ENCODE measurements around the gene OTULIN. TPM values are rescaled to one million over a fixed set of nuclear protein-coding genes. Genes with fewer than 3 reads are reported as not detected.

OTULIN gene
- polyA plus RNA-seq, 1 of the 3 experiments (the other 2 are of a cell fraction) = 6.6 TPM

DNA sequence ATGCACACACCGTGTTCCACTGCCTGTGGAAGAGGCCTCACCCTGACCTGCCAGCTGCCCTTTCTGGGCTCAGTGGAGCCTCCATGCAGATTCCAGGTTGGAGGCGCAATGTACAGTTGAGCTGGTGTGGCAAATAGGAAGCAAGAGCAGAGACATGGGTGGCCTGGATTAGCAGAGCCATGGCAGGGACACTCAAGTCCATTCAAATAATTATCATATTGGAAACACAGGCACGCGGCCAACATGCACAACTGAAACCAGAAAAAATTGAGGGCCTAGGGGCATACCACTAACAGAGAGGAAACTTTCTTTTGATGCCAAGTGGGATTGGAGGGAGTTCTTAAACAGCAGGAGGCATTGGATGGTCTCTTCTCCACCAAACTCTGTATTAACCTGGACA, 47.1 kb upstream of the OTULIN start:
- CTCF ChIA-PET = interaction anchor here (0.6 kb wide), 1 partner anchor 259 kb away, joined by 3 read pairs; no protein-coding TSS in a partner anchor
- DNase-seq = no peak
- no peak for TF ChIP-seq EP300 (IDR thresholded peaks at IDR 0.05; ENCODE audit: borderline replicate concordance in 1 of 2, low read depth in 1 of 2, low read length in 1 of 2)
- TF ChIP-seq GABPA (IDR thresholded peaks at IDR 0.05; ENCODE audit: low read depth) = no peak
- no peak for TF ChIP-seq RXRA (IDR thresholded peaks at IDR 0.05; ENCODE audit: borderline replicate concordance, low read depth)
- no peak for TF ChIP-seq TCF12 (IDR thresholded peaks at IDR 0.05)
- no peak for TF ChIP-seq MXI1 (IDR thresholded peaks at IDR 0.05; ENCODE audit: low read depth, low read length)
- no peak for TF ChIP-seq NFIC (IDR thresholded peaks at IDR 0.05; ENCODE audit: borderline replicate concordance)

GRCh38 chr5:14627270-14627669, 37.2 kb upstream of the OTULIN start:
- Histone ChIP-seq H3K9ac (no peak overlapping the region), H3K79me2 (ENCODE audit: insufficient read depth) (no peaks in the 10 kb centered on the region), H3K9me2 (no peaks in the 10 kb centered on the region), H3K27me3 (ENCODE audit: insufficient read depth) (no peaks in the 10 kb centered on the region), H4K20me1 (ENCODE audit: insufficient read depth) (no peaks in the 10 kb centered on the region), H3K4me2 (no peak overlapping the region), H3K27ac (ENCODE audit: low read depth in 2 of 2, low read length in 1 of 2) (no peak overlapping the region), H3F3A (replicated peaks; ENCODE audit: insufficient read depth) (no peaks in the 10 kb centered on the region), H3K9me3 (no peaks in the 10 kb centered on the region), H2AFZ (ENCODE audit: low read depth) (no peak overlapping the region), H3K36me3 (replicated peaks in 1 of 2; ENCODE audit: control insufficient read depth in 1 of 2, insufficient read depth in 2 of 2, low read length in 1 of 2) (no peaks in the 10 kb centered on the region), H3K4me3 (ENCODE audit: low read depth in 2 of 2, low read length in 1 of 2) (no peak overlapping the region), H3K4me1 (ENCODE audit: control insufficient read depth in 1 of 2, insufficient read depth in 2 of 2, low read depth in 1 of 2, low read length in 1 of 2) (no peaks in the 10 kb centered on the region)
- DNase-seq = no peak
- TF ChIP-seq GABPA (IDR thresholded peaks at IDR 0.05; ENCODE audit: low read depth) = no peak
- TF ChIP-seq RXRA (IDR thresholded peaks at IDR 0.05; ENCODE audit: borderline replicate concordance, low read depth) = no peak
- no peak for TF ChIP-seq FOSL2 (IDR thresholded peaks at IDR 0.05; ENCODE audit: borderline replicate concordance, low read depth)
- TF ChIP-seq NRF1 (IDR thresholded peaks at IDR 0.05; ENCODE audit: low read depth, low read length) = no peak
- TF ChIP-seq, protein P1, sequence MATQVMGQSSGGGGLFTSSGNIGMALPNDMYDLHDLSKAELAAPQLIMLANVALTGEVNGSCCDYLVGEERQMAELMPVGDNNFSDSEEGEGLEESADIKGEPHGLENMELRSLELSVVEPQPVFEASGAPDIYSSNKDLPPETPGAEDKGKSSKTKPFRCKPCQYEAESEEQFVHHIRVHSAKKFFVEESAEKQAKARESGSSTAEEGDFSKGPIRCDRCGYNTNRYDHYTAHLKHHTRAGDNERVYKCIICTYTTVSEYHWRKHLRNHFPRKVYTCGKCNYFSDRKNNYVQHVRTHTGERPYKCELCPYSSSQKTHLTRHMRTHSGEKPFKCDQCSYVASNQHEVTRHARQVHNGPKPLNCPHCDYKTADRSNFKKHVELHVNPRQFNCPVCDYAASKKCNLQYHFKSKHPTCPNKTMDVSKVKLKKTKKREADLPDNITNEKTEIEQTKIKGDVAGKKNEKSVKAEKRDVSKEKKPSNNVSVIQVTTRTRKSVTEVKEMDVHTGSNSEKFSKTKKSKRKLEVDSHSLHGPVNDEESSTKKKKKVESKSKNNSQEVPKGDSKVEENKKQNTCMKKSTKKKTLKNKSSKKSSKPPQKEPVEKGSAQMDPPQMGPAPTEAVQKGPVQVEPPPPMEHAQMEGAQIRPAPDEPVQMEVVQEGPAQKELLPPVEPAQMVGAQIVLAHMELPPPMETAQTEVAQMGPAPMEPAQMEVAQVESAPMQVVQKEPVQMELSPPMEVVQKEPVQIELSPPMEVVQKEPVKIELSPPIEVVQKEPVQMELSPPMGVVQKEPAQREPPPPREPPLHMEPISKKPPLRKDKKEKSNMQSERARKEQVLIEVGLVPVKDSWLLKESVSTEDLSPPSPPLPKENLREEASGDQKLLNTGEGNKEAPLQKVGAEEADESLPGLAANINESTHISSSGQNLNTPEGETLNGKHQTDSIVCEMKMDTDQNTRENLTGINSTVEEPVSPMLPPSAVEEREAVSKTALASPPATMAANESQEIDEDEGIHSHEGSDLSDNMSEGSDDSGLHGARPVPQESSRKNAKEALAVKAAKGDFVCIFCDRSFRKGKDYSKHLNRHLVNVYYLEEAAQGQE (IDR thresholded peaks at IDR 0.05; ENCODE audit: low read depth, low read length) = no peak
- TF ChIP-seq, protein P2, sequence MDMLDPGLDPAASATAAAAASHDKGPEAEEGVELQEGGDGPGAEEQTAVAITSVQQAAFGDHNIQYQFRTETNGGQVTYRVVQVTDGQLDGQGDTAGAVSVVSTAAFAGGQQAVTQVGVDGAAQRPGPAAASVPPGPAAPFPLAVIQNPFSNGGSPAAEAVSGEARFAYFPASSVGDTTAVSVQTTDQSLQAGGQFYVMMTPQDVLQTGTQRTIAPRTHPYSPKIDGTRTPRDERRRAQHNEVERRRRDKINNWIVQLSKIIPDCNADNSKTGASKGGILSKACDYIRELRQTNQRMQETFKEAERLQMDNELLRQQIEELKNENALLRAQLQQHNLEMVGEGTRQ (IDR thresholded peaks at IDR 0.05; ENCODE audit: borderline replicate concordance, low read depth, low read length) = no peak
- TF ChIP-seq YY1 (IDR thresholded peaks at IDR 0.05; ENCODE audit: low read depth) = no peak
- no peak for TF ChIP-seq ELF1 (IDR thresholded peaks at IDR 0.05)
- TF ChIP-seq, protein P3, sequence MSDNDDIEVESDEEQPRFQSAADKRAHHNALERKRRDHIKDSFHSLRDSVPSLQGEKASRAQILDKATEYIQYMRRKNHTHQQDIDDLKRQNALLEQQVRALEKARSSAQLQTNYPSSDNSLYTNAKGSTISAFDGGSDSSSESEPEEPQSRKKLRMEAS (IDR thresholded peaks at IDR 0.05; ENCODE audit: low read depth) = no peak
- no peak for TF ChIP-seq FOXJ3 (CRISPR knock-in tag; IDR thresholded peaks at IDR 0.05)
- TF ChIP-seq NFIC (IDR thresholded peaks at IDR 0.05; ENCODE audit: borderline replicate concordance) = no peak
- TF ChIP-seq CHD2 (IDR thresholded peaks at IDR 0.05; ENCODE audit: low read length, partially characterized antibody) = no peak
- TF ChIP-seq POLR2AphosphoS5 (IDR thresholded peaks at IDR 0.05; ENCODE audit: low read depth, low read length) = no peak
- no peak for TF ChIP-seq SIN3A (IDR thresholded peaks at IDR 0.05; ENCODE audit: borderline replicate concordance, low read depth, low read length)
- TF ChIP-seq MXI1 (IDR thresholded peaks at IDR 0.05; ENCODE audit: low read depth, low read length) = no peak
- no peak for TF ChIP-seq FOXM1 (IDR thresholded peaks at IDR 0.05; ENCODE audit: low read depth)
- TF ChIP-seq MEF2A (IDR thresholded peaks at IDR 0.05; ENCODE audit: borderline replicate concordance, low read depth) = no peak
- no peak for TF ChIP-seq RCOR1 (IDR thresholded peaks at IDR 0.05; ENCODE audit: low read length)
- no peak for TF ChIP-seq TAF1 (IDR thresholded peaks at IDR 0.05; ENCODE audit: borderline replicate concordance, low read depth, low read length)
- ChIA-PET CTCF (no interaction called here), POLR2A (no interaction called here)

More for the DNA sequence above, 47.1 kb upstream of the OTULIN start:
- POLR2A ChIA-PET = no interaction called here
- H3K9me3 ChIP-seq = no peaks in the 10 kb centered on the region
- no peaks in the 10 kb centered on the region for H3F3A ChIP-seq (replicated peaks; ENCODE audit: insufficient read depth)
- H3K4me1 ChIP-seq (ENCODE audit: control insufficient read depth in 1 of 2, insufficient read depth in 2 of 2, low read depth in 1 of 2, low read length in 1 of 2) = peaks cover 0 to 4% of the 10 kb centered on the region in 2 experiments; a peak in 1 of 4 replicates
- H4K20me1 ChIP-seq (ENCODE audit: insufficient read depth) = no peaks in the 10 kb centered on the region
- no peak overlapping the region for H3K9ac ChIP-seq
- H3K36me3 ChIP-seq (replicated peaks in 1 of 2; ENCODE audit: control insufficient read depth in 1 of 2, insufficient read depth in 2 of 2, low read length in 1 of 2) = peaks cover 0 to 2% of the 10 kb centered on the region in 2 experiments
- no peak overlapping the region for H3K27ac ChIP-seq (ENCODE audit: low read depth in 2 of 2, low read length in 1 of 2)
- 78% methylated on average over 4 of the region's 4 CpGs for WGBS (ENCODE audit: low lambda C conversion rate)
- H3K9me2 ChIP-seq = no peaks in the 10 kb centered on the region
- no peak overlapping the region for H3K4me3 ChIP-seq (ENCODE audit: low read depth in 2 of 2, low read length in 1 of 2)
- no peak overlapping the region for H3K4me2 ChIP-seq
- no peak overlapping the region for H2AFZ ChIP-seq (ENCODE audit: low read depth)
- H3K27me3 ChIP-seq (ENCODE audit: insufficient read depth) = no peaks in the 10 kb centered on the region
- no peaks in the 10 kb centered on the region for H3K79me2 ChIP-seq (ENCODE audit: insufficient read depth)

All from SK-N-SH (cell line).